Neutrophil (primary cell): ENCODE data around the gene DCLK2.

Experiments used
- H3K27ac ChIP-seq: fragments of 200-600 bp; sonication (generic); 2 replicates; pipeline ENCODE4 v1.5.1; 2016; ENCODE audit warnings: mild to moderate bottlenecking, moderate library complexity
- H3K27me3 ChIP-seq: fragments of 200-600 bp; sonication (generic); 2 replicates; pipeline ENCODE4 v1.6.0; 2016; ENCODE audit warnings: mild to moderate bottlenecking
- H3K36me3 ChIP-seq: fragments of 200-600 bp; sonication (generic); 2 replicates; pipeline ENCODE4 v1.5.1; 2017
- H3K4me1 ChIP-seq, 2 experiments: fragments of 200-600 bp in 1 of 2; sonication (generic) in 1 of 2; 1 replicate in 1 of 2; 2 replicates in 1 of 2; pipeline versions ENCODE4 v1.5.1 to v1.6.1; 2013 to 2016; ENCODE audit warnings: low read depth in 1 of 2, low read length in 1 of 2, mild to moderate bottlenecking in 1 of 2, moderate library complexity in 1 of 2; ENCODE audit not compliant: control insufficient read depth in 1 of 2, insufficient read depth in 1 of 2
- H3K4me3 ChIP-seq, 2 experiments: fragments of 200-600 bp in 1 of 2; sonication (generic) in 1 of 2; 1 replicate in 1 of 2; 2 replicates in 1 of 2; pipeline ENCODE4 v1.5.1; 2013 to 2016; ENCODE audit warnings: low read depth in 1 of 2, low read length in 1 of 2, mild to moderate bottlenecking in 1 of 2, moderate library complexity in 1 of 2
- H3K9me3 ChIP-seq: fragments of 200-600 bp; sonication (generic); 2 replicates; pipeline ENCODE4 v1.5.1; 2016
- TF ChIP-seq, protein P1 (sequence below): fragments of 200-600 bp; sonication (generic); IDR thresholded peaks from 2 replicates; pipeline ENCODE4 v1.5.1; 2016; ENCODE audit warnings: antibody characterized with exemption

Gene DCLK2

DNA sequence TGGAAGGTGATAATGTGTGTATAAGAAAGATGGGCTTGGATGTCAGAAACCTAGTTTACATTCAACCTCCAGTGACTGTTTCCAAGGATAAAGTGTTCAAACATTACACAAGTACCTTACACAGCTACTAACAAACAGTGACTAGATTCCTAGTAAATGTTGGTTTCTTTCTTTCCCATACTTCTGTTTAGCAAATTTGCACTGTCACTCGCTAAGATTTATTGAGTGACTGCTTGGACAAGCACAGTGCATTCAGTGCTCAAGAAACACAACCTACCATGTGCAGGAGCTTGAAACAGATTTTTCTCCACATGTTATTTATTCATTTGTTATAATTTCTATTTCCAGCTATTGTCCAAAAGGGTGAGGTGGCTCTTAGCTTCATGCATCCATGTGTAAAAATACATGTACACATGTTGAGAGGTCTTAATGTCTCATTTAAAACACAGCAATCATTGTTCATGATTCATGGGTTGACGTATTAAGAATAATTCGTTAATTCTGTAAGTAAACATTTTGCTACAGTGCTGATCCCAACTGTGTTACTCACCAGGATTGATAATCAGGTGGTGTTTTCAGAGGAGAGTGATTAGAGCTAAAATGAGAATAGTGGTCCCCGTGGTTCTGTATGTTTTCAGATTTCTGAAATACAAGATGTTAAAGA lies 153.0 kb downstream of the DCLK2 start:
- H3K36me3 ChIP-seq = no peaks in the 10 kb centered on the region
- H3K27ac ChIP-seq = no peak overlapping the region
- no peaks in the 10 kb centered on the region for H3K4me1 ChIP-seq
- TF ChIP-seq, protein P1, sequence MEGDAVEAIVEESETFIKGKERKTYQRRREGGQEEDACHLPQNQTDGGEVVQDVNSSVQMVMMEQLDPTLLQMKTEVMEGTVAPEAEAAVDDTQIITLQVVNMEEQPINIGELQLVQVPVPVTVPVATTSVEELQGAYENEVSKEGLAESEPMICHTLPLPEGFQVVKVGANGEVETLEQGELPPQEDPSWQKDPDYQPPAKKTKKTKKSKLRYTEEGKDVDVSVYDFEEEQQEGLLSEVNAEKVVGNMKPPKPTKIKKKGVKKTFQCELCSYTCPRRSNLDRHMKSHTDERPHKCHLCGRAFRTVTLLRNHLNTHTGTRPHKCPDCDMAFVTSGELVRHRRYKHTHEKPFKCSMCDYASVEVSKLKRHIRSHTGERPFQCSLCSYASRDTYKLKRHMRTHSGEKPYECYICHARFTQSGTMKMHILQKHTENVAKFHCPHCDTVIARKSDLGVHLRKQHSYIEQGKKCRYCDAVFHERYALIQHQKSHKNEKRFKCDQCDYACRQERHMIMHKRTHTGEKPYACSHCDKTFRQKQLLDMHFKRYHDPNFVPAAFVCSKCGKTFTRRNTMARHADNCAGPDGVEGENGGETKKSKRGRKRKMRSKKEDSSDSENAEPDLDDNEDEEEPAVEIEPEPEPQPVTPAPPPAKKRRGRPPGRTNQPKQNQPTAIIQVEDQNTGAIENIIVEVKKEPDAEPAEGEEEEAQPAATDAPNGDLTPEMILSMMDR = no peak
- H3K4me3 ChIP-seq = no peak overlapping the region
- H3K9me3 ChIP-seq = no peaks in the 10 kb centered on the region
- no peaks in the 10 kb centered on the region for H3K27me3 ChIP-seq

DNA sequence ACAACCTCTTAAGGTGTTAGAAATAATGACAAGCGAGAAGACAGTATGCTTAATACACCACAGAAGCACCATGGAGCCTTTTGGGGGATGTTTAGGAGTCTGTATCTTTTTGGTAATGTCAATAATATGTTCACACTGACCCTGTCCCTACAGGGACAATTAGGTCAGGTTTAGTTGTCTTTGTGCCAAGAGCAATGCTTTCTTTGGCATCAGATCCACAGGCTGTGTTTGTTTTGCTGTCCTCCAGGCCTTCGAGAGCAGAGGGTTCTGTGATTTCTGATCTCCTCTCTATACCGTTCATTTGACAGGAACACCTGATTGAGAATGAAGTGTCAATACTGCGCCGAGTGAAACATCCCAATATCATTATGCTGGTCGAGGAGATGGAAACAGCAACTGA lies 153.8 kb downstream of the DCLK2 start:
- H3K4me1 ChIP-seq = no peaks in the 10 kb centered on the region
- TF ChIP-seq, protein P1 = no peak
- no peak overlapping the region for H3K27ac ChIP-seq
- H3K36me3 ChIP-seq = no peaks in the 10 kb centered on the region
- no peaks in the 10 kb centered on the region for H3K27me3 ChIP-seq
- no peaks in the 10 kb centered on the region for H3K9me3 ChIP-seq
- no peak overlapping the region for H3K4me3 ChIP-seq

DNA sequence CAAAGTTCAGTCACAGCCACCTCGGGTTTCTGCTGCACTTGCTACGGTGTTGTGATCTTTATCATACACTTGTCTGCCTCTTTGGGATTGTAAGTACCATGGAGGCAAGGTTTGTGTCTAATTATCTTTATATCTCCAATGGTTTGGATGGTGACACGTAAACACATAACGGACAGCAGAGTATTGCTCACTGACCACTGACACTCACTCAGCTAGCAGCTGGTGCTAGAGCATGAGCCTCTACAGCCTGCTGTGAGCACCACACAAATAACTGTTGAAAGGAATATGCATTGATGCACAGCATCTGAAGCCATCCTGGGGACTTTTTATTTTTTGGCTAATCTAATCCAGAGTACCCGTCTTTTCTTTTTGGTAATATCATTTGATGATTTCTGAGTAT lies 156.0 kb downstream of the DCLK2 start:
- TF ChIP-seq, protein P1 = no peak
- H3K27ac ChIP-seq = no peak overlapping the region
- no peaks in the 10 kb centered on the region for H3K27me3 ChIP-seq
- H3K4me3 ChIP-seq = no peak overlapping the region
- H3K36me3 ChIP-seq = no peaks in the 10 kb centered on the region
- H3K9me3 ChIP-seq = no peaks in the 10 kb centered on the region
- no peaks in the 10 kb centered on the region for H3K4me1 ChIP-seq

DNA sequence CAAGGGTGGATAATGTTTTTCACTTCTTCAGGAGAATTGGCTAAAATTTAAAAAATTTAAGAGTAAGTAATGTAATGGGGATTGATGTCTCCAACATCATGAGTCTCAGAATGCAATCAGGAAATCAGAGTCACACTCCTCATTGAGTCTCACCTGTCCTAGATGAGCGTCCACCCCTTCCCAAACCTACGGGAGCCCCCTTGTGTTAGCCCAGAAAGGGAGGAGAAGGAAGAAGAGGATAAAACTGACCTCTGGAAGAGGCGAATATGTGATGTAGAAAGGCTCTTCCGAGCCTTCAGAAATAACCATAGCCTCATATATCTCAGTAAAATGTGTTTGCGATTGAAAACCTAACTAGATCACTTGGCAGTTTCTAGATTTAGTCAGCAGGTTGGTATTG lies 157.1 kb downstream of the DCLK2 start:
- H3K9me3 ChIP-seq = no peaks in the 10 kb centered on the region
- H3K36me3 ChIP-seq = no peaks in the 10 kb centered on the region
- no peak overlapping the region for H3K4me3 ChIP-seq
- no peak overlapping the region for H3K27ac ChIP-seq
- H3K4me1 ChIP-seq = no peaks in the 10 kb centered on the region
- H3K27me3 ChIP-seq = no peaks in the 10 kb centered on the region
- TF ChIP-seq, protein P1 = no peak

DNA sequence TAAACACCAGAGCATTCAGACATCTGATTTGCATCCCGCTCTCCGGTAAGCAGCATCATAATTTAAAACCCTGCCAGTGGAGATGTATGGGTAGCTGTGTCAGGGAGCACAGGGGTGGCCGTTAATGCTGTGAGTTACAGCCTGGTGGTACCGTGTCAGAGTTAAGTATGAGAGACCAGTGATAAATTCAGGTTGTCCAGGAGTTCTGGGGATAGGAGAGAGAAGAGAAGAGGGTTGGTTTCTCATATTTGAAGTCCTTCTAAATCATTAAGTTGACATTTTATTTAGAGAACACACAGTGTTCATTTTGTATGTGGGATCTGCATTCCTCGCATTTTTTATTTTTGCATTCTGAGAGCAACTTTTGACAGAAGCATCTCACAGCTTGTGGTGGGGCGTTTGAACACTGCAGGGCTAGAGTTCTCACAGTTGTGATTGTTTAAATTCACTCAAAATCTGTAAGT lies 157.6 kb downstream of the DCLK2 start:
- H3K9me3 ChIP-seq = no peaks in the 10 kb centered on the region
- no peaks in the 10 kb centered on the region for H3K4me1 ChIP-seq
- no peak overlapping the region for H3K27ac ChIP-seq
- H3K27me3 ChIP-seq = no peaks in the 10 kb centered on the region
- no peaks in the 10 kb centered on the region for H3K36me3 ChIP-seq
- TF ChIP-seq, protein P1 = no peak
- H3K4me3 ChIP-seq = no peak overlapping the region
